H9 (cell line): ENCODE results near the gene FNDC3A. TPM values are rescaled to one million over a fixed set of nuclear protein-coding genes. Genes with fewer than 3 reads are reported as not detected.

Experiments
- DNase-seq: peaks from one replicate; pipeline ENCODE4 v3.0.0-alpha.2; 2017
- H2AFZ ChIP-seq: one replicate; pipeline ENCODE4 v1.6.1; 2013; ENCODE audit warnings: mild to moderate bottlenecking, low read length, control low read depth, moderate library complexity
- H2AK5ac ChIP-seq: 2 replicates; pipeline ENCODE4 v1.6.1; 2013; ENCODE audit warnings: low read length, control low read depth, mixed read lengths; ENCODE audit not compliant: insufficient read length
- H2BK120ac ChIP-seq: one replicate; pipeline ENCODE4 v1.6.1; 2013; ENCODE audit warnings: low read depth, mild to moderate bottlenecking, low read length, control low read depth, inconsistent platforms; ENCODE audit not compliant: poor library complexity, severe bottlenecking
- H2BK12ac ChIP-seq: 2 replicates; pipeline ENCODE4 v1.6.1; 2013; ENCODE audit warnings: low read length, control low read depth, mixed read lengths, low read depth; ENCODE audit not compliant: insufficient read length
- H2BK15ac ChIP-seq: 2 replicates; pipeline ENCODE4 v1.6.1; 2013; ENCODE audit warnings: low read depth, low read length, control low read depth
- H2BK20ac ChIP-seq: one replicate; pipeline ENCODE4 v1.6.1; 2013; ENCODE audit warnings: low read depth, mild to moderate bottlenecking, low read length, control low read depth, inconsistent platforms; ENCODE audit not compliant: poor library complexity, severe bottlenecking
- H2BK5ac ChIP-seq: 2 replicates; pipeline ENCODE4 v1.6.1; 2013; ENCODE audit warnings: low read length, control low read depth, mixed read lengths; ENCODE audit not compliant: insufficient read length
- H3K14ac ChIP-seq: 2 replicates; pipeline ENCODE4 v1.6.1; 2013; ENCODE audit warnings: low read length, control low read depth; ENCODE audit not compliant: insufficient read depth
- H3K18ac ChIP-seq: 2 replicates; pipeline ENCODE4 v1.6.1; 2013; ENCODE audit warnings: low read depth, mild to moderate bottlenecking, mixed read lengths, low read length, control low read depth; ENCODE audit not compliant: insufficient read length
- H3K23ac ChIP-seq: 2 replicates; pipeline ENCODE4 v1.6.1; 2013; ENCODE audit warnings: low read length, control low read depth, mixed read lengths, low read depth; ENCODE audit not compliant: insufficient read length
- H3K23me2 ChIP-seq: 2 replicates; pipeline ENCODE4 v1.6.1; 2013; ENCODE audit warnings: low read depth, mild to moderate bottlenecking, mixed read lengths, low read length, control low read depth; ENCODE audit not compliant: insufficient read length, poor library complexity, severe bottlenecking
- H3K27ac ChIP-seq: 2 replicates; pipeline ENCODE4 v1.5.1; 2013; ENCODE audit warnings: low read length, control low read depth, mixed read lengths, low read depth; ENCODE audit not compliant: insufficient read length
- H3K27me3 ChIP-seq: 2 replicates; pipeline ENCODE4 v1.6.1; 2013; ENCODE audit warnings: low read length, control low read depth, inconsistent platforms; ENCODE audit not compliant: insufficient read depth
- H3K4ac ChIP-seq: 2 replicates; pipeline ENCODE4 v1.6.1; 2013; ENCODE audit warnings: low read depth, mild to moderate bottlenecking, control low read depth, inconsistent platforms, low read length, moderate library complexity
- H3K4me1 ChIP-seq: 2 replicates; pipeline ENCODE4 v1.6.1; 2013; ENCODE audit warnings: low read length, control low read depth, inconsistent platforms; ENCODE audit not compliant: insufficient read depth
- H3K4me2 ChIP-seq: 2 replicates; pipeline ENCODE4 v1.6.1; 2013; ENCODE audit warnings: low read length, control low read depth, mixed read lengths; ENCODE audit not compliant: insufficient read length, insufficient read depth
- H3K56ac ChIP-seq: 2 replicates; pipeline ENCODE4 v1.6.1; 2013; ENCODE audit warnings: low read depth, mild to moderate bottlenecking, mixed read lengths, low read length, control low read depth; ENCODE audit not compliant: insufficient read length
- H3K79me1 ChIP-seq: 2 replicates; pipeline ENCODE4 v1.6.1; 2013; ENCODE audit warnings: low read depth, mild to moderate bottlenecking, moderate library complexity, low read length, control low read depth, inconsistent platforms; ENCODE audit not compliant: insufficient read depth, poor library complexity, severe bottlenecking
- H3K79me2 ChIP-seq: 2 replicates; pipeline ENCODE4 v1.6.1; 2013; ENCODE audit warnings: low read length, control low read depth, inconsistent platforms; ENCODE audit not compliant: insufficient read depth
- H3K9ac ChIP-seq: 2 replicates; pipeline ENCODE4 v1.6.1; 2013; ENCODE audit warnings: low read length, control low read depth, mixed read lengths; ENCODE audit not compliant: insufficient read length; ENCODE audit errors: extremely low read depth
- H3K9me3 ChIP-seq: one replicate; pipeline ENCODE4 v1.6.1; 2013; ENCODE audit warnings: low read depth, low read length, inconsistent platforms; ENCODE audit not compliant: control insufficient read depth
- H3T11ph ChIP-seq: one replicate; pipeline ENCODE4 v1.6.1; 2013; ENCODE audit warnings: mild to moderate bottlenecking, low read length, control low read depth, inconsistent platforms
- H4K20me1 ChIP-seq: one replicate; pipeline ENCODE4 v1.6.1; 2013; ENCODE audit not compliant: control insufficient read depth, insufficient read length, insufficient read depth
- H4K5ac ChIP-seq: 2 replicates; pipeline ENCODE4 v1.6.1; 2013; ENCODE audit warnings: low read depth, mild to moderate bottlenecking, mixed read lengths, low read length, control low read depth; ENCODE audit not compliant: insufficient read length
- H4K8ac ChIP-seq: replicated peaks from 2 replicates; pipeline ENCODE4 v1.6.1; 2013; ENCODE audit warnings: low read length, control low read depth, mixed read lengths, low read depth; ENCODE audit not compliant: insufficient read length
- H4K91ac ChIP-seq: 2 replicates; pipeline ENCODE4 v1.6.1; 2013; ENCODE audit warnings: low read depth, mild to moderate bottlenecking, moderate library complexity, mixed read lengths, low read length, control low read depth; ENCODE audit not compliant: insufficient read length
- H3K27ac Mint-ChIP-seq, 3 experiments: 2 replicates in 2 of 3; 3 replicates in 1 of 3; pipeline ENCODE4 v1.8.0; 2020 to 2021; ENCODE audit warnings: mixed read lengths in 3 of 3, mild to moderate bottlenecking in 1 of 3, moderate library complexity in 1 of 3
- H3K27me3 Mint-ChIP-seq: 2 replicates; pipeline ENCODE4 v1.8.0; 2021; ENCODE audit warnings: low read depth, mild to moderate bottlenecking, moderate library complexity, mixed read lengths
- H3K36me3 Mint-ChIP-seq, 3 experiments: 2 replicates in 2 of 3; 3 replicates in 1 of 3; pipeline ENCODE4 v1.8.0; 2020 to 2021; ENCODE audit warnings: low read depth in 3 of 3, mixed read lengths in 3 of 3; ENCODE audit not compliant: insufficient read depth in 1 of 3
- H3K4me1 Mint-ChIP-seq, 2 experiments: 2 replicates each; pipeline ENCODE4 v1.8.0; 2020; ENCODE audit warnings: mixed read lengths in 2 of 2
- H3K4me3 Mint-ChIP-seq, 2 experiments: 2 replicates in 1 of 2; 3 replicates in 1 of 2; pipeline ENCODE4 v1.8.0; 2020 to 2021; ENCODE audit warnings: mild to moderate bottlenecking in 2 of 2, mixed read lengths in 2 of 2, moderate library complexity in 1 of 2
- H3K9me3 Mint-ChIP-seq, 2 experiments: 2 replicates in 1 of 2; 3 replicates in 1 of 2; pipeline ENCODE4 v1.8.0; 2020; ENCODE audit warnings: mild to moderate bottlenecking in 2 of 2, mixed read lengths in 2 of 2, moderate library complexity in 1 of 2
- WGBS: extraction: QIAGEN DNeasy Blood & Tissue Kit; methylation state at CpG from one replicate; pipeline ENCODE4 v1.1.7; 2013; ENCODE audit warnings: missing lambda C conversion rate, low lambda C conversion rate, mixed read lengths; ENCODE audit not compliant: insufficient read length; ENCODE audit errors: extremely low coverage; 5-methylcytosine and 5-hydroxymethylcytosine counted together
- total RNA-seq: library from RNA; stranded (reverse); gene quantifications from 2 replicates; pipeline ENCODE4 v1.2.1, GENCODE V29; 2021
- TF ChIP-seq, protein P1 (sequence below): fragments of 200-600 bp; sonication (generic); conservative IDR thresholded peaks from 3 replicates; pipeline ENCODE4 v1.8.0; 2021; ENCODE audit warnings: antibody characterized with exemption, mild to moderate bottlenecking

The FNDC3A gene
- total RNA-seq, 1 experiment from 2014 or later = 27.4 TPM

DNA sequence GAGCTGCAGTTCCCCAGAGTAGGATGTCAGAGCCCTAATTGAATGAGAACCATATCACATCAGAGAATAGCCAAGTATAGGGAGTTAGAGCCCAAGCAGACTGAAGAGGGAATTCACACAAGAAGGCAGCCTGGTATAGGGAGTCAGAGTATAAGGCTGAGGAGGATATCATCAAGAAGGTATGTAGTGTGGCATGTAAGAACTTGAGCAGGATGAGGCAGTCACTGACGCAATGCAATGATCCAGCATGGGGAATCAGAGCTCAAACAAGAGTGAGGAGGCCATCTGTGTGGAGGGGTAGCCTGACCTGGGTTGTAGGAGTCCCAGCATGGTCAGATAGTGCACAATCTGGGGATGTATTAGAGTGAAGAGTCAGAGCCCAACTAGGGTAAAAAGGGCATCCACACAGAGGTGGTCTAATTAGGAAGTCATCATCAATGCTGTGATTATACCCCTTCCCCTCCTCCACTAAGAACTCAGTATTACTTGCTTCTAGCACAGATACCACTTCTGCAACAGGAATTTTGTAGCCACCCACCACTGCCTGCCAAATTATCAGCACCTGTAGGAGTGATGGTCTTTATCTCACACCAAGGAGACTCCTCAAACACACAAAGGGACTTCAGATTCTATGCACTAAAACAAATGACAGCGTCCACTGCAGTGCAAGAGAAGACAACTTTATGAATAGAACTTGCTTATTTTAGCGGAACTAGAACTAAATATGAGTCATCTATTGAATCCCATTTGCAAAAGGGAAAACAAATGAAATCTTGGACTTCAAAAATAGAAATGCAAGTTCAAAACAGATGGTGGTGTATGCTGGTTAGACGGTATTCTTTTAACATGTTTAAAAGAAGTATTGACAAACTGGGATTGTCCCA is 107.2 kb downstream of the FNDC3A start:
- no peak overlapping the region for H3K18ac ChIP-seq
- H4K8ac ChIP-seq = no peak overlapping the region
- DNase-seq = no peak
- H3K4me1 Mint-ChIP-seq = 0 out of 4 replicates have a peak, but pooled peaks cover 0 to 2% of the 10 kb centered on the region in 2 experiments
- no peaks in the 10 kb centered on the region for H3K27me3 Mint-ChIP-seq
- no peak overlapping the region for H3K56ac ChIP-seq
- H2BK12ac ChIP-seq = no peak overlapping the region
- H3K4me3 Mint-ChIP-seq = no peak overlapping the region
- no peak overlapping the region for H2BK5ac ChIP-seq
- peaks cover 0 to 3% (median 0%) of the 10 kb centered on the region in 3 experiments; a peak in 1 of 7 replicates for H3K36me3 Mint-ChIP-seq
- H4K20me1 ChIP-seq = no peaks in the 10 kb centered on the region
- WGBS = no CpG with 5 or more reads among the region's 4 CpGs
- H2AK5ac ChIP-seq = no peak overlapping the region
- H3K23ac ChIP-seq = no peak overlapping the region
- H3K79me2 ChIP-seq = no peaks in the 10 kb centered on the region
- no peaks in the 10 kb centered on the region for H3K4me1 ChIP-seq
- no peak overlapping the region for H4K5ac ChIP-seq
- no peak overlapping the region for H3K4me2 ChIP-seq
- peak overlapping the region in 2 of 3 experiments; percentile 9 to 10; a peak in 2 of 7 replicates for H3K27ac Mint-ChIP-seq
- H2BK15ac ChIP-seq = no peak overlapping the region
- no peak overlapping the region for H3K9ac ChIP-seq
- no peak overlapping the region for H2BK20ac ChIP-seq
- H3K14ac ChIP-seq = no peak overlapping the region
- H3K23me2 ChIP-seq = no peaks in the 10 kb centered on the region
- no peak overlapping the region for H2AFZ ChIP-seq
- no peaks in the 10 kb centered on the region for H3K27me3 ChIP-seq
- no peaks in the 10 kb centered on the region for H3K9me3 Mint-ChIP-seq
- TF ChIP-seq, protein P1, sequence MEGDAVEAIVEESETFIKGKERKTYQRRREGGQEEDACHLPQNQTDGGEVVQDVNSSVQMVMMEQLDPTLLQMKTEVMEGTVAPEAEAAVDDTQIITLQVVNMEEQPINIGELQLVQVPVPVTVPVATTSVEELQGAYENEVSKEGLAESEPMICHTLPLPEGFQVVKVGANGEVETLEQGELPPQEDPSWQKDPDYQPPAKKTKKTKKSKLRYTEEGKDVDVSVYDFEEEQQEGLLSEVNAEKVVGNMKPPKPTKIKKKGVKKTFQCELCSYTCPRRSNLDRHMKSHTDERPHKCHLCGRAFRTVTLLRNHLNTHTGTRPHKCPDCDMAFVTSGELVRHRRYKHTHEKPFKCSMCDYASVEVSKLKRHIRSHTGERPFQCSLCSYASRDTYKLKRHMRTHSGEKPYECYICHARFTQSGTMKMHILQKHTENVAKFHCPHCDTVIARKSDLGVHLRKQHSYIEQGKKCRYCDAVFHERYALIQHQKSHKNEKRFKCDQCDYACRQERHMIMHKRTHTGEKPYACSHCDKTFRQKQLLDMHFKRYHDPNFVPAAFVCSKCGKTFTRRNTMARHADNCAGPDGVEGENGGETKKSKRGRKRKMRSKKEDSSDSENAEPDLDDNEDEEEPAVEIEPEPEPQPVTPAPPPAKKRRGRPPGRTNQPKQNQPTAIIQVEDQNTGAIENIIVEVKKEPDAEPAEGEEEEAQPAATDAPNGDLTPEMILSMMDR = no peak
- no peak overlapping the region for H4K91ac ChIP-seq
- no peak overlapping the region for H3T11ph ChIP-seq
- H3K9me3 ChIP-seq = no peaks in the 10 kb centered on the region
- no peak overlapping the region for H3K27ac ChIP-seq
- H2BK120ac ChIP-seq = no peak overlapping the region
- H3K79me1 ChIP-seq = no peaks in the 10 kb centered on the region
- no peak overlapping the region for H3K4ac ChIP-seq
